Measurements from ENCODE around the gene ADD2. TPM values are rescaled to one million over a fixed set of nuclear protein-coding genes. Genes with fewer than 3 reads are reported as not detected.

Gene ADD2
- total RNA-seq, 1 experiment from 2014 or later: 124 TPM

DNA sequence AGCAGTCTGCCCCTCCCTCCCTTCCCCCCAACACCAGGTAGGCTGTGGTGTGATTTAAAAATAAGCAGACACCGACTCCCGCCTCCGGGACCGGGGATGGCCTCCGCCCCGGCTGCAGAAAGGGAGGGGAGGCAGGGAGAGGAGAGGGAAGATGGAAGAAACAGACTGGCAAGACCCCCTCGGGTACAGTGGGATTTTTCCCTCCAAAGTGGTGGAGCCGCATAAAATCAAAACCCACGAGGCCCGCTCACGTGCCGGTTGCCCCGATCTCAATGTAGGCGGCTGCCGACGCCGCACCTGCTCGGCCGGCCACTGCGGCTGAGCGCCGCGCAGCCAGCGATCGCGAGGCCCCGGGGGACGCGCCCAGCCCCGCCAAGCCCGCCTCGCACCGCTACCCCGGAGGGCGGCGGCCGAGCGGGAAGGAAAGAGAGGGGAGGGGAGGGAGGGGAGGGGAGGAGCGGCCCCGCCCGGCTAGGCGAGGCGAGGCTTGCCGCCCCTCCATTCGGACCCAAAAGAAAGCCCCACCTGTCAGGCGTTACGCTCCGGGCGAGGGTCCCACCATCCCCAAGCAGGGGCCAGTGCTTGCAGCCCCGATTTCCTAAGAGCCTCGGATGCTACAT lies 811 bp downstream of the ADD2 start:
- Histone ChIP-seq H2BK12ac (ENCODE audit: insufficient read length, low read depth, low read length) (no peak overlapping the region), H3K23me2 (ENCODE audit: insufficient read length, low read depth, low read length, poor library complexity, severe bottlenecking) (peaks cover 5% of the 10 kb centered on the region), H3K79me1 (ENCODE audit: insufficient read depth, low read depth, low read length, poor library complexity, severe bottlenecking) (no peaks in the 10 kb centered on the region), H3K9me3 (ENCODE audit: control insufficient read depth, low read depth, low read length) (no peaks in the 10 kb centered on the region), H4K91ac (ENCODE audit: insufficient read length, low read depth, low read length) (no peak overlapping the region), H2BK120ac (ENCODE audit: low read depth, low read length, poor library complexity, severe bottlenecking) (no peak overlapping the region), H3K27ac (ENCODE audit: insufficient read length, low read depth, low read length) (no peak overlapping the region), H2AK5ac (ENCODE audit: insufficient read length, low read length) (no peak overlapping the region), H4K8ac (replicated peaks; ENCODE audit: insufficient read length, low read depth, low read length) (no peak overlapping the region), H3K56ac (ENCODE audit: insufficient read length, low read depth, low read length) (no peak overlapping the region), H4K5ac (ENCODE audit: insufficient read length, low read depth, low read length) (no peak overlapping the region), H3K4me2 (ENCODE audit: insufficient read depth, insufficient read length, low read length) (peak overlapping the region; percentile 95), H3K4me1 (ENCODE audit: insufficient read depth, low read length) (peaks cover 16% of the 10 kb centered on the region; the same call in 1 of the 2 replicates), H3K4ac (ENCODE audit: low read depth, low read length) (no peak overlapping the region), H2BK20ac (ENCODE audit: low read depth, low read length, poor library complexity, severe bottlenecking) (no peak overlapping the region), H3K27me3 (ENCODE audit: insufficient read depth, low read length) (no peaks in the 10 kb centered on the region), H3K23ac (ENCODE audit: insufficient read length, low read depth, low read length) (no peak overlapping the region), H2AFZ (ENCODE audit: low read length) (no peak overlapping the region), H3K9ac (ENCODE audit: extremely low read depth, insufficient read length, low read length) (peak overlapping the region; percentile 53), H4K20me1 (ENCODE audit: control insufficient read depth, insufficient read depth, insufficient read length) (no peaks in the 10 kb centered on the region), H2BK5ac (ENCODE audit: insufficient read length, low read length) (no peak overlapping the region), H3T11ph (ENCODE audit: low read length) (no peak overlapping the region), H3K14ac (ENCODE audit: insufficient read depth, low read length) (peak overlapping the region; percentile 86; the same call in 1 of the 2 replicates), H3K18ac (ENCODE audit: insufficient read length, low read depth, low read length) (peak overlapping the region; percentile 0), H3K79me2 (ENCODE audit: insufficient read depth, low read length) (peaks cover 31% of the 10 kb centered on the region; the same call in 1 of the 2 replicates), H2BK15ac (ENCODE audit: low read depth, low read length) (no peak overlapping the region)
- TF ChIP-seq, protein P1, sequence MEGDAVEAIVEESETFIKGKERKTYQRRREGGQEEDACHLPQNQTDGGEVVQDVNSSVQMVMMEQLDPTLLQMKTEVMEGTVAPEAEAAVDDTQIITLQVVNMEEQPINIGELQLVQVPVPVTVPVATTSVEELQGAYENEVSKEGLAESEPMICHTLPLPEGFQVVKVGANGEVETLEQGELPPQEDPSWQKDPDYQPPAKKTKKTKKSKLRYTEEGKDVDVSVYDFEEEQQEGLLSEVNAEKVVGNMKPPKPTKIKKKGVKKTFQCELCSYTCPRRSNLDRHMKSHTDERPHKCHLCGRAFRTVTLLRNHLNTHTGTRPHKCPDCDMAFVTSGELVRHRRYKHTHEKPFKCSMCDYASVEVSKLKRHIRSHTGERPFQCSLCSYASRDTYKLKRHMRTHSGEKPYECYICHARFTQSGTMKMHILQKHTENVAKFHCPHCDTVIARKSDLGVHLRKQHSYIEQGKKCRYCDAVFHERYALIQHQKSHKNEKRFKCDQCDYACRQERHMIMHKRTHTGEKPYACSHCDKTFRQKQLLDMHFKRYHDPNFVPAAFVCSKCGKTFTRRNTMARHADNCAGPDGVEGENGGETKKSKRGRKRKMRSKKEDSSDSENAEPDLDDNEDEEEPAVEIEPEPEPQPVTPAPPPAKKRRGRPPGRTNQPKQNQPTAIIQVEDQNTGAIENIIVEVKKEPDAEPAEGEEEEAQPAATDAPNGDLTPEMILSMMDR (conservative IDR thresholded peaks at IDR 0.05): no peak
- peaks cover 4 to 7% (median 5%) of the 10 kb centered on the region in 3 experiments; a peak in 6 of 7 replicates for H3K36me3 Mint-ChIP-seq (ENCODE audit: insufficient read depth in 1 of 3, low read depth in 3 of 3)
- H3K27ac Mint-ChIP-seq: peak overlapping the region; percentile 76 to 98 (median 83); a peak in 5 of 7 replicates
- peak overlapping the region; percentile 80 to 94 for H3K4me3 Mint-ChIP-seq
- no peaks in the 10 kb centered on the region; a peak in 1 of 5 replicates for H3K9me3 Mint-ChIP-seq
- peak; percentile 83 for DNase-seq
- WGBS (ENCODE audit: extremely low coverage, insufficient read length, low lambda C conversion rate): no CpG with 5 or more reads among the region's 51 CpGs
- H3K4me1 Mint-ChIP-seq: peaks cover 48 to 53% of the 10 kb centered on the region in 2 experiments
- peaks cover 3% of the 10 kb centered on the region; the same call in 1 of the 2 replicates for H3K27me3 Mint-ChIP-seq (ENCODE audit: low read depth)

Measured in H9 (cell line).